Transverse colon (tissue), 4 donors: ENCODE measurements around the gene EGFR. TPM values are rescaled to one million over a fixed set of nuclear protein-coding genes. Genes with fewer than 3 reads are reported as not detected.
"Not testable (repeated sequence)": the region's sequence is repeated elsewhere in the genome, so short reads cannot be mapped to it uniquely, and the experiment has no call there.

Source experiments
- DNase-seq: peaks from one replicate; pipeline ENCODE4 v3.0.0-alpha.2; 2019
- H3K27ac ChIP-seq, 4 donors: fragments of 200-600 bp; sonication (generic); 2 replicates each; pipeline ENCODE4 v1.5.1; 2016 to 2018; ENCODE audit warnings: inconsistent platforms in 4 of 4
- H3K27me3 ChIP-seq: fragments of 200-600 bp; sonication (generic); 2 replicates; pipeline ENCODE4 v1.5.1; 2017; ENCODE audit warnings: inconsistent platforms
- H3K36me3 ChIP-seq, 4 donors: fragments of 200-600 bp; sonication (generic); 2 replicates each; pipeline ENCODE4 v1.5.1; 2017 to 2019; ENCODE audit warnings: inconsistent platforms in 4 of 4
- H3K4me1 ChIP-seq, 4 donors: fragments of 200-600 bp; sonication (generic); 2 replicates each; pipeline ENCODE4 v1.5.1; 2017 to 2020; ENCODE audit warnings: inconsistent platforms in 4 of 4
- H3K4me3 ChIP-seq, 4 donors: fragments of 200-600 bp; sonication (generic); 1 replicate in 1 of 4; 2 replicates in 3 of 4; pipeline versions ENCODE4 v1.5.1 to v1.6.1; 2017 to 2019; ENCODE audit warnings: inconsistent platforms in 4 of 4
- H3K9me3 ChIP-seq, 2 donors: fragments of 200-600 bp; sonication (generic); 2 replicates each; pipeline ENCODE4 v1.5.1; 2017 to 2019; ENCODE audit warnings: inconsistent platforms in 2 of 2
- EP300 ChIP-seq: sonication (generic); formaldehyde crosslinking; IDR thresholded peaks from one replicate; pipeline ENCODE4 v1.6.1; 2017; ENCODE audit warnings: antibody characterized with exemption, low read depth
- POLR2A ChIP-seq: fragments of 450-650 bp; IDR thresholded peaks from one replicate; pipeline ENCODE4 v1.6.1; 2016; ENCODE audit warnings: antibody characterized with exemption, mild to moderate bottlenecking, moderate library complexity
- POLR2AphosphoS5 ChIP-seq, 3 donors: sonication (generic); formaldehyde crosslinking; IDR thresholded peaks; one replicate each; pipeline ENCODE4 v1.6.1; 2016; ENCODE audit warnings: antibody characterized with exemption in 3 of 3
- WGBS, 2 donors: methylation state at CpG; one replicate each; pipeline ENCODE4 v1.1.5; 2018; ENCODE audit warnings: low coverage in 1 of 2; 5-methylcytosine and 5-hydroxymethylcytosine counted together
- in situ Hi-C, 4 donors: fragments of 200-750 bp; cut with MboI; loops; one replicate each; pipeline versions ENCODE4 v1.15.0 to v1.15.1; 2017; ENCODE audit warnings: low sequenced_read_pairs in 3 of 4, low pct_ligation_motif_present in 1 of 4, low pct_unique_long_range_greater_than_20kb in 1 of 4
- intact Hi-C: fragments of 100-400 bp; cut with DNase I; formaldehyde crosslinking; loops from one replicate; pipeline ENCODE4 v1.15.1; 2023; ENCODE audit warnings: low total_unique reads
- total RNA-seq, 4 donors: library from RNA; depleted of rRNA; stranded (reverse); fragments of >200 nt; gene quantifications; one replicate each; pipeline ENCODE4 v1.1.0, GENCODE V29; 2016
- TF ChIP-seq, protein P1 (sequence below), 5 experiments: fragments of 200-600 bp in 3 of 5; fragments of 450-650 bp in 2 of 5; sonication (generic) in 3 of 5; IDR thresholded peaks; 1 replicate in 2 of 5; 2 replicates in 3 of 5; pipeline ENCODE4 v1.5.1; 2016 to 2017; ENCODE audit warnings: antibody characterized with exemption in 5 of 5, inconsistent platforms in 3 of 5, mild to moderate bottlenecking in 2 of 5, moderate library complexity in 1 of 5

Gene EGFR
- total RNA-seq, 4 donors from 2014 or later: 40.0 to 85.7 (median 72.9) TPM

DNA sequence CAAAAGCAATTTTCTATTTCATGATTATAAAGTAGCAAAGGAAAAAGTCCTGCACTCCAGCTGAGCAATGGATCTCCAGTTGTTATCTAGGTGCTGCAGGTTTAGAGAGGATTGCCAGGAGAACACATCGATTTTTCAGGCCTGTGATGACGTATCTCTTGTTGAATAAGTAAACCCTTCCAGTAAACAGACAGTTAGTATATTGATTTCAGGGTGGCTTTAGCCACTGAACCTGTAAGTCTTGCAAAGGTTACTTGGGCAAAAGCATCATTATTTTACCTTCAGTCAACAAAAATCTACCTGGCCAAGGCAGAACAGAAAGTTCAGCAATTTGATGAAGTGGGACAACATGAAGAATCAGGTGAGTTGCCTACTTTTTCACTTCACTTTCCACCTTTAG, 12.3 kb downstream of the EGFR start:
- 77% methylated on average over 2 of the region's 2 CpGs; no CpG with 5 or more reads in 1 of the 2 donors for WGBS, 2 donors
- no peak for DNase-seq
- peak overlapping the region in 2 of 4 donors; percentile 35 to 52 for H3K27ac ChIP-seq
- peaks cover 6 to 38% (median 19%) of the 10 kb centered on the region in 4 donors for H3K4me1 ChIP-seq
- TF ChIP-seq, protein P1, sequence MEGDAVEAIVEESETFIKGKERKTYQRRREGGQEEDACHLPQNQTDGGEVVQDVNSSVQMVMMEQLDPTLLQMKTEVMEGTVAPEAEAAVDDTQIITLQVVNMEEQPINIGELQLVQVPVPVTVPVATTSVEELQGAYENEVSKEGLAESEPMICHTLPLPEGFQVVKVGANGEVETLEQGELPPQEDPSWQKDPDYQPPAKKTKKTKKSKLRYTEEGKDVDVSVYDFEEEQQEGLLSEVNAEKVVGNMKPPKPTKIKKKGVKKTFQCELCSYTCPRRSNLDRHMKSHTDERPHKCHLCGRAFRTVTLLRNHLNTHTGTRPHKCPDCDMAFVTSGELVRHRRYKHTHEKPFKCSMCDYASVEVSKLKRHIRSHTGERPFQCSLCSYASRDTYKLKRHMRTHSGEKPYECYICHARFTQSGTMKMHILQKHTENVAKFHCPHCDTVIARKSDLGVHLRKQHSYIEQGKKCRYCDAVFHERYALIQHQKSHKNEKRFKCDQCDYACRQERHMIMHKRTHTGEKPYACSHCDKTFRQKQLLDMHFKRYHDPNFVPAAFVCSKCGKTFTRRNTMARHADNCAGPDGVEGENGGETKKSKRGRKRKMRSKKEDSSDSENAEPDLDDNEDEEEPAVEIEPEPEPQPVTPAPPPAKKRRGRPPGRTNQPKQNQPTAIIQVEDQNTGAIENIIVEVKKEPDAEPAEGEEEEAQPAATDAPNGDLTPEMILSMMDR (IDR thresholded peaks at IDR 0.05): no peak
- no peak for TF ChIP-seq POLR2AphosphoS5 (IDR thresholded peaks at IDR 0.05)
- no peak for TF ChIP-seq POLR2A
- TF ChIP-seq EP300: no peak
- in situ Hi-C loops (no loop called here), intact Hi-C loops (no loop called here)
- no peak overlapping the region for H3K4me3 ChIP-seq
- no peaks in the 10 kb centered on the region for H3K9me3 ChIP-seq
- H3K27me3 ChIP-seq: no peaks in the 10 kb centered on the region
- no peaks in the 10 kb centered on the region for H3K36me3 ChIP-seq

DNA sequence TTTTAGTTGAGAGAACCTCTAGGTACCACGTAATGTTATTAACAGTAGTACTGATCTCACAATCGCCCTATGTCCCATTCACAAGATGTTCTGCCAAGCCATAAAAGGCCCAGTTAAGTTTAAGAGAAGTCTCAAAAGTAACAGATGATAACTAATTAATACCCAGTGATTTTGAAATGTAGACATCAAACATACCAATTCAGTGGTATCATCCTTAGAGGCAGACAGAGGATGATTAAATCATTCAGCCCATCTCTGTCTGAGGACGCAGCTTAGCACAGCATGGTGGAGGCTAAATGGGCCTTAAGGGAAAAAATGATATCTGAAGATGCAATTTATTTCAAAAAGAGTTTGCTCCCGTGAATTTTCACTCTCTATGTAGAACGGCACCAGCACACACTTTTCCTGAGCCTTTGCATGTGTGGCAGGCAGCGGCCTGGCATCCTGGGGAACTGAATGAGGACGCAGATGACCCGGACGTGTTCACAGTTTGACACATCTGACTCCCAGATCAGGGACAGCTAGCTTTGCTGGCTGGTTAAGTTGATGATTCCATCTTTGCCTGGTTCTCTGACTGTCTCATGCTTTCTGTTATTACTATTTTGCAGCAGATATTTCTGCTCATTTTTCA, 13.4 kb downstream of the EGFR start:
- peaks cover 6 to 29% (median 13%) of the 10 kb centered on the region in 4 donors for H3K4me1 ChIP-seq
- H3K9me3 ChIP-seq: no peaks in the 10 kb centered on the region
- no peak for DNase-seq
- in situ Hi-C loops: no loop called here
- H3K27me3 ChIP-seq: no peaks in the 10 kb centered on the region
- 80 to 89% methylated on average over 1 to 9 of the region's 9 CpGs for WGBS, 2 donors
- H3K27ac ChIP-seq: no peak overlapping the region
- no peak overlapping the region for H3K4me3 ChIP-seq
- no peaks in the 10 kb centered on the region for H3K36me3 ChIP-seq
- intact Hi-C loops: no loop called here
- TF ChIP-seq POLR2A (no peak), EP300 (no peak), POLR2AphosphoS5 (IDR thresholded peaks at IDR 0.05) (no peak)
- TF ChIP-seq, protein P1 (IDR thresholded peaks at IDR 0.05): no peak

DNA sequence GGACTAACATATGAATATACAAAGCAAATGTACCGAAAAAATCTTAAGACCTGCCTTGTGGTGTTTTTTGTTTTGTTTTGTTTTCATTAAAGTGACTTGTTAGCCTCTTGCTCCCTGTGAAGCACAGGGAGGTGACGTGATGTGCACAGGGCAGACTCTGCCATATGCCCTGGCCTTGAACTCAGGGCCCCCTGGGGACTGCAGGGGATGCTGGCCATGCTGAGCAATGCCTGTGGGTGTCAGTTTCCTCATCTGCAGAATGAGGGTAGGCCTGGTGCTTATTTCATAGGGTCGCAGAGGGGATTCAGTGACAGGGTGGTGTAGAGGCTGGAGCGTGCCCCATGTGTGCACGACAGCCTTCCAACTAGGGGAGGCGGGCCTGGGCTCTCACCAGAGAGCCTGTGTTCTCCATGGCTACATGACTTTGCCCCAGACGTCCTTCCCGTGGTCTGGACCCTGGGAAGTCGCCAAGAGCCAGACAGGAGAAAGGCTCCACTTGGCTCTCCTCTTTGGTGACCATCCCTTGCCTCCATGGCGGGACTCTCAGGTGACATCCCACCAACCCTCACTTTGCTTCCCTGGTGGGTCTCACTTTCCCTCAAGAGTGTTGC, 14.5 kb downstream of the EGFR start:
- no peak for DNase-seq
- Histone ChIP-seq H3K27me3 (no peaks in the 10 kb centered on the region), H3K27ac (no peak overlapping the region), H3K9me3 (no peaks in the 10 kb centered on the region), H3K36me3 (no peaks in the 10 kb centered on the region), H3K4me1 (peaks cover 6 to 29% (median 11%) of the 10 kb centered on the region in 4 donors), H3K4me3 (no peak overlapping the region)
- in situ Hi-C loops (no loop called here), intact Hi-C loops (no loop called here)
- 88 to 100% methylated on average over 2 to 10 of the region's 10 CpGs for WGBS, 2 donors
- TF ChIP-seq, protein P1 (IDR thresholded peaks at IDR 0.05): no peak

DNA sequence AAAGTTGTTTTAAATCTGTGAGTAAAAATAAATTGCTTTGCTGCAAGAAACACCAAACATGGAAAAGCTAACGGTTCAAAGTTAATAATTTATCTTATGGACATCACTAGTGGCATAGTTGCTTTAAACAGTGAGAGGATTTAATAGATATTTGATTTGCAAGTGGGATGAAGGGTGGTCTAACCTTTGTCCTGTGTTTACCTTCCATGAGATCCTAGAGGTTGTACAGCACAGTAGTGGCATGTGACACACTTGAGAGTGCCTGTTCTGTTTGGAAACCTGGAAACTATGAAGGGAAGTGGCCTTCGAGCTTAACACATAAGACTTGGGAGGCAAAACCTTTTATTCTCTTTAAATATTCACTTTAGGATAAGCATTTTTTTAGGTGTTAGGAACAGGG, 16.0 kb downstream of the EGFR start:
- H3K27ac ChIP-seq: peak overlapping the region in 2 of 4 donors; percentile 10 to 29
- peaks cover 5 to 29% (median 11%) of the 10 kb centered on the region in 4 donors for H3K4me1 ChIP-seq
- TF ChIP-seq POLR2AphosphoS5 (IDR thresholded peaks at IDR 0.05): no peak
- TF ChIP-seq, protein P1 (IDR thresholded peaks at IDR 0.05): no peak
- no peak for TF ChIP-seq EP300
- no peak for TF ChIP-seq POLR2A
- no peak for DNase-seq
- in situ Hi-C loops: no loop called here
- 35% methylated on average over 2 of the region's 2 CpGs for WGBS, 2 donors
- H3K9me3 ChIP-seq: no peaks in the 10 kb centered on the region
- no peak overlapping the region for H3K4me3 ChIP-seq
- no peaks in the 10 kb centered on the region for H3K36me3 ChIP-seq
- intact Hi-C loops: no loop called here
- no peaks in the 10 kb centered on the region for H3K27me3 ChIP-seq

DNA sequence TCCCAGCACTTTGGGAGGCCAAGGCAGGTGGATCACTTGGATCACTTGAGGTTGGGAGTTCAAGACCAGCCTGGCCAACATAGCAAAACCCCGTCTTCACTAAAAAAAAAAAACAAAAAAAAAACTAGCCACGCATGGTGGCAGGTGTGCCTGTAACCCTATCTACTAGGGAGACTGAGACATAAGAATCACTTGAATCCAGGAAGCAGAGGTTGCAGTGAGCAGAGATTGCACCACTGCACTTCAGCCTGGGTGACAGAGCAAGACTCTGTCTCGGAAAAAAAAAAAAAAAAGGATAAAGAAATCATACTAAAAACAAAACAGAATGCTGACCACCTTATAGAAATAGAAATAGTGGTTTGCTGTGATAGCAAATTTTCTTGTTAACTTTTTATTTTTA, 16.6 kb downstream of the EGFR start:
- intact Hi-C loops, in situ Hi-C loops: not testable (repeated sequence)

More for the DNA sequence above, 16.6 kb downstream of the EGFR start:
- not testable (repeated sequence) for H3K9me3 ChIP-seq, H3K4me3 ChIP-seq, DNase-seq, H3K36me3 ChIP-seq, H3K27me3 ChIP-seq
- peak overlapping the region in 1 of 4 donors; percentile 29 for H3K27ac ChIP-seq
- 80 to 91% methylated on average over 2 to 3 of the region's 3 CpGs for WGBS, 2 donors
- H3K4me1 ChIP-seq: peaks cover 2 to 24% (median 9%) of the 10 kb centered on the region in 4 donors
